HepG2 (cell line): ENCODE results near the gene ARL5A. TPM values are rescaled to one million over a fixed set of nuclear protein-coding genes. Genes with fewer than 3 reads are reported as not detected.

ENCODE experiments used
- ATAC-seq: fragments of 200-7000 bp; cut with Tn5 transposase; 3 replicates; pipeline ENCODE4 v1.9.1; 2020; ENCODE audit warnings: mild to moderate bottlenecking, moderate library complexity
- BruUV-seq: library from RNA; stranded (reverse); fragments of 400-500 nt; replicated peaks from 2 replicates; lab custom pipeline; 2021; lab: Mats Ljungman, UMichigan
- CTCF ChIA-PET: fragments of 300-600 bp; formaldehyde crosslinking; extraction: SDS; loops from one replicate; lab custom pipeline; 2021; ENCODE audit warnings: low total read pairs, inconsistent platforms, low intra/inter-chr PET ratio; lab: Yijun Ruan, JAX
- POLR2A ChIA-PET: fragments of 350-600 bp; sonication (Branson Sonifier 250); formaldehyde crosslinking; loops from one replicate; lab custom pipeline; 2020; ENCODE audit warnings: antibody characterized with exemption, inconsistent platforms; lab: Yijun Ruan, JAX
- DNase-seq: peaks from one replicate; pipeline ENCODE4 v3.0.0-alpha.2; 2015; ENCODE audit warnings: low spot score
- FAIRE-seq: peaks from 3 replicates; lab custom pipeline; 2011; peaks lifted over from hg19 to GRCh38; lab: Jason Lieb, UNC
- H2AFZ ChIP-seq: one replicate; pipeline ENCODE4 v1.6.1; 2011; ENCODE audit warnings: low read length, inconsistent platforms
- H3K27ac ChIP-seq: fragments of 300-600 bp; 3 replicates; pipeline ENCODE4 v1.8.0; 2011; ENCODE audit warnings: mixed run types, mild to moderate bottlenecking, mixed read lengths, low read length, inconsistent platforms; ENCODE audit not compliant: insufficient read depth; ENCODE audit errors: extremely low read length
- H3K27me3 ChIP-seq, 2 experiments: fragments of 200-600 bp in 1 of 2; 2 replicates in 1 of 2; 3 replicates in 1 of 2; pipeline versions ENCODE4 v1.6.0 to v1.8.0; 2011; ENCODE audit warnings: low read length in 2 of 2, mild to moderate bottlenecking in 2 of 2, moderate library complexity in 2 of 2, inconsistent platforms in 1 of 2; ENCODE audit not compliant: insufficient read depth in 2 of 2, control insufficient read depth in 1 of 2
- H3K36me3 ChIP-seq, 2 experiments: fragments of 200-600 bp in 1 of 2; replicated peaks in 1 of 2; 2 replicates in 1 of 2; 3 replicates in 1 of 2; pipeline versions ENCODE4 v1.5.1 to v1.8.0; 2011; ENCODE audit warnings: low read length in 2 of 2, inconsistent platforms in 1 of 2; ENCODE audit not compliant: insufficient read depth in 2 of 2, control insufficient read depth in 1 of 2
- H3K4me1 ChIP-seq: 2 replicates; pipeline ENCODE4 v1.5.1; 2012; ENCODE audit warnings: low read length, inconsistent platforms; ENCODE audit not compliant: insufficient read depth
- H3K4me2 ChIP-seq: 2 replicates; pipeline ENCODE4 v1.6.0; 2011; ENCODE audit warnings: low read depth, low read length, inconsistent platforms
- H3K4me3 ChIP-seq, 3 experiments: fragments of 200-600 bp in 1 of 3; sonication (generic), shearing (Covaris generic) in 1 of 3; replicated peaks in 1 of 3; 2 replicates each; pipeline ENCODE4 v1.5.1; 2011 to 2016; ENCODE audit warnings: low read length in 3 of 3, inconsistent platforms in 2 of 3, low read depth in 2 of 3, mild to moderate bottlenecking in 2 of 3, control low read depth in 1 of 3, mixed read lengths in 1 of 3; ENCODE audit not compliant: insufficient read depth in 1 of 3
- H3K79me2 ChIP-seq: one replicate; pipeline ENCODE4 v1.6.1; 2011; ENCODE audit warnings: low read length, inconsistent platforms; ENCODE audit not compliant: insufficient read depth
- H3K9ac ChIP-seq: 2 replicates; pipeline ENCODE4 v1.6.0; 2011; ENCODE audit warnings: mild to moderate bottlenecking, low read depth, low read length, inconsistent platforms; ENCODE audit not compliant: insufficient read depth
- H3K9me3 ChIP-seq: 2 replicates; pipeline ENCODE4 v1.5.1; 2012; ENCODE audit warnings: mild to moderate bottlenecking, low read length
- H4K20me1 ChIP-seq: 2 replicates; pipeline ENCODE4 v1.6.0; 2011; ENCODE audit warnings: inconsistent platforms, mild to moderate bottlenecking, low read length, moderate library complexity; ENCODE audit not compliant: insufficient read depth
- GFI1 ChIP-seq: sonication (generic); formaldehyde crosslinking; IDR thresholded peaks from 2 replicates; pipeline ENCODE4 v1.5.0; 2020; ENCODE audit warnings: missing genetic modification reagents, mild to moderate bottlenecking, borderline replicate concordance
- IKZF1 ChIP-seq: fragments of 450-650 bp; IDR thresholded peaks from 2 replicates; pipeline ENCODE4 v1.7.1; 2016
- JUN ChIP-seq: sonication (generic); formaldehyde crosslinking; IDR thresholded peaks from 2 replicates; pipeline ENCODE4 v1.4.0; 2020; ENCODE audit warnings: mild to moderate bottlenecking, missing genetic modification reagents
- MLLT10 ChIP-seq: sonication (generic); formaldehyde crosslinking; IDR thresholded peaks from 2 replicates; pipeline ENCODE4 v1.4.0; 2020; ENCODE audit warnings: missing genetic modification reagents
- NFKB2 ChIP-seq: sonication (generic); formaldehyde crosslinking; IDR thresholded peaks from 2 replicates; pipeline ENCODE4 v1.4.0; 2020; ENCODE audit warnings: missing genetic modification reagents, borderline replicate concordance
- PHF8 ChIP-seq: sonication (generic); formaldehyde crosslinking; IDR thresholded peaks from 2 replicates; pipeline ENCODE4 v1.5.0; 2020; ENCODE audit warnings: missing genetic modification reagents
- SP4 ChIP-seq: sonication (generic); formaldehyde crosslinking; IDR thresholded peaks from 2 replicates; pipeline ENCODE4 v1.8.1; 2023; ENCODE audit warnings: mild to moderate bottlenecking, missing genetic modification reagents
- ZFP82 ChIP-seq: sonication (generic); formaldehyde crosslinking; IDR thresholded peaks from 2 replicates; pipeline ENCODE4 v1.5.1; 2020; ENCODE audit warnings: mild to moderate bottlenecking, missing genetic modification reagents, borderline replicate concordance
- ZNF235 ChIP-seq: sonication (generic); formaldehyde crosslinking; IDR thresholded peaks from 2 replicates; pipeline ENCODE4 v1.8.1; 2023; ENCODE audit warnings: mild to moderate bottlenecking, missing genetic modification reagents, borderline replicate concordance
- ZNF652 ChIP-seq: IDR thresholded peaks from 2 replicates; pipeline ENCODE4 v1.6.1; 2016; ENCODE audit warnings: low read depth, borderline replicate concordance
- WGBS: methylation state at CpG from one replicate; pipeline ENCODE4 v1.1.6; 2017; ENCODE audit warnings: low lambda C conversion rate; 5-methylcytosine and 5-hydroxymethylcytosine counted together
- in situ Hi-C: cut with HindIII; loops from 2 replicates; pipeline ENCODE4 v1.10.0; 2017; ENCODE audit warnings: low pct_unique_long_range_greater_than_20kb; ENCODE audit not compliant: extremely low pct_ligation_motif_present
- intact Hi-C: fragments of 100-400 bp; cut with micrococcal nuclease; formaldehyde crosslinking; loops from one replicate; pipeline ENCODE4 v1.10.0; 2022; ENCODE audit not compliant: unreplicated experiment
- polyA plus RNA-seq, 8 experiments: library from polyadenylated mRNA; depleted of rRNA in 3 of 8; stranded (reverse) in 7 of 8; unstranded in 1 of 8; fragments of >200 nt; fragmentation: Illumina TruSeq in 4 of 8; extraction: Trizol in 4 of 8; gene quantifications; 2 replicates each; pipeline versions ENCODE4 v1.2.1 to v1.2.3, GENCODE V29; 2011 to 2016; ENCODE audit warnings: low read depth in 4 of 8, missing spikeins in 1 of 8, mixed read lengths in 1 of 8; ENCODE audit not compliant: insufficient read depth in 1 of 8
- total RNA-seq, 5 experiments: library from RNA; depleted of rRNA; stranded (reverse); fragments of >200 nt; fragmentation: Illumina TruSeq; extraction: Trizol; gene quantifications; 2 replicates each; pipeline ENCODE4 v1.2.3, GENCODE V29; 2016; ENCODE audit warnings: low read depth in 1 of 5
- TF ChIP-seq, protein P1 (sequence below): sonication (generic); formaldehyde crosslinking; IDR thresholded peaks from 2 replicates; pipeline ENCODE4 v1.4.0; 2020; ENCODE audit warnings: low read depth, missing genetic modification reagents
- TF ChIP-seq, protein P2 (sequence below): sonication (generic); formaldehyde crosslinking; IDR thresholded peaks from 2 replicates; pipeline ENCODE4 v1.5.1; 2020; ENCODE audit warnings: missing genetic modification reagents, mild to moderate bottlenecking, borderline replicate concordance
- TF ChIP-seq, protein P3 (sequence below): sonication (generic); formaldehyde crosslinking; conservative IDR thresholded peaks from 2 replicates; pipeline ENCODE4 v1.4.0; 2020; ENCODE audit warnings: missing genetic modification reagents
- TF ChIP-seq, protein P4 (sequence below): sonication (generic); formaldehyde crosslinking; IDR thresholded peaks from 2 replicates; pipeline ENCODE4 v1.5.0; 2020; ENCODE audit warnings: mild to moderate bottlenecking, missing genetic modification reagents, moderate library complexity
- TF ChIP-seq, protein P5 (sequence below): sonication (generic); formaldehyde crosslinking; conservative IDR thresholded peaks from 2 replicates; pipeline ENCODE4 v1.5.0; 2020; ENCODE audit warnings: missing genetic modification reagents

The ARL5A gene
- total and polyA plus RNA-seq, 2 of the 13 experiments (the other 11 are each of a cell fraction or from before 2014, with no cell fraction given): 47.5 to 149 TPM

DNA sequence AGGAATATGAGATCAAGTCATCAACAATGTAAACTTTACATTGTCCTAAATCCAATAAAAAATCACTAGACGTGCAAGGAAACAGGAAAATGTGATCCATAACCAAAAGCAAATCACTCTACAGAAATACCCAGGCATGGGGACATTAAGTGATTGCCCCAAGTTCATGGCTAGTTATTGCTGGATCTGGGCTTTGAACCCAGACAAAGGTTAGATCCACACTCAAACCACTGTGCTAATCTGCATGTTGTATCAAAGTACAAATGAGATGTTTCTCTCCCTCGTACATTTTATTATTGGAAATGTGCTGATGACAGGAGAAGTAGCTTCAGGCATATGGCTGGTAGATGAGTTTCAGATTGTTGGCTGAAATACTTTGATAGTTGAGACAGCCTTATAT lies 2.7 kb upstream of the ARL5A start:
- peaks cover 12% of the 10 kb centered on the region for H4K20me1 ChIP-seq
- DNase-seq (peak; percentile 33), FAIRE-seq (no peak), ATAC-seq (no peak)
- H3K4me3 ChIP-seq: no peak overlapping the region
- no peak overlapping the region for H2AFZ ChIP-seq
- in situ Hi-C loops (no loop called here), intact Hi-C loops (no loop called here)
- no peaks in the 10 kb centered on the region for H3K36me3 ChIP-seq
- POLR2A ChIA-PET: no interaction called here
- CTCF ChIA-PET: no interaction called here
- no peaks in the 10 kb centered on the region; a peak in 1 of 5 replicates for H3K27me3 ChIP-seq
- no peaks in the 10 kb centered on the region for H3K9me3 ChIP-seq
- peaks cover 40% of the 10 kb centered on the region for H3K4me1 ChIP-seq
- no peak overlapping the region for H3K27ac ChIP-seq
- no peak overlapping the region for H3K9ac ChIP-seq
- no TSS peak for BruUV-seq
- H3K4me2 ChIP-seq: no peak overlapping the region
- peaks cover 23% of the 10 kb centered on the region for H3K79me2 ChIP-seq
- WGBS: 56% methylated on average over 2 of the region's 2 CpGs
- TF ChIP-seq, protein P1, sequence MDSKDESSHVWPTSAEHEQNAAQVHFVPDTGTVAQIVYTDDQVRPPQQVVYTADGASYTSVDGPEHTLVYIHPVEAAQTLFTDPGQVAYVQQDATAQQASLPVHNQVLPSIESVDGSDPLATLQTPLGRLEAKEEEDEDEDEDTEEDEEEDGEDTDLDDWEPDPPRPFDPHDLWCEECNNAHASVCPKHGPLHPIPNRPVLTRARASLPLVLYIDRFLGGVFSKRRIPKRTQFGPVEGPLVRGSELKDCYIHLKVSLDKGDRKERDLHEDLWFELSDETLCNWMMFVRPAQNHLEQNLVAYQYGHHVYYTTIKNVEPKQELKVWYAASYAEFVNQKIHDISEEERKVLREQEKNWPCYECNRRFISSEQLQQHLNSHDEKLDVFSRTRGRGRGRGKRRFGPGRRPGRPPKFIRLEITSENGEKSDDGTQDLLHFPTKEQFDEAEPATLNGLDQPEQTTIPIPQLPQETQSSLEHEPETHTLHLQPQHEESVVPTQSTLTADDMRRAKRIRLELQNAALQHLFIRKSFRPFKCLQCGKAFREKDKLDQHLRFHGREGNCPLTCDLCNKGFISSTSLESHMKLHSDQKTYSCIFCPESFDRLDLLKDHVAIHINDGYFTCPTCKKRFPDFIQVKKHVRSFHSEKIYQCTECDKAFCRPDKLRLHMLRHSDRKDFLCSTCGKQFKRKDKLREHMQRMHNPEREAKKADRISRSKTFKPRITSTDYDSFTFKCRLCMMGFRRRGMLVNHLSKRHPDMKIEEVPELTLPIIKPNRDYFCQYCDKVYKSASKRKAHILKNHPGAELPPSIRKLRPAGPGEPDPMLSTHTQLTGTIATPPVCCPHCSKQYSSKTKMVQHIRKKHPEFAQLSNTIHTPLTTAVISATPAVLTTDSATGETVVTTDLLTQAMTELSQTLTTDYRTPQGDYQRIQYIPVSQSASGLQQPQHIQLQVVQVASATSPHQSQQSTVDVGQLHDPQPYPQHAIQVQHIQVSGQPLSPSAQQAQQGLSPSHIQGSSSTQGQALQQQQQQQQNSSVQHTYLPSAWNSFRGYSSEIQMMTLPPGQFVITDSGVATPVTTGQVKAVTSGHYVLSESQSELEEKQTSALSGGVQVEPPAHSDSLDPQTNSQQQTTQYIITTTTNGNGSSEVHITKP: no peak
- TF ChIP-seq, protein P2, sequence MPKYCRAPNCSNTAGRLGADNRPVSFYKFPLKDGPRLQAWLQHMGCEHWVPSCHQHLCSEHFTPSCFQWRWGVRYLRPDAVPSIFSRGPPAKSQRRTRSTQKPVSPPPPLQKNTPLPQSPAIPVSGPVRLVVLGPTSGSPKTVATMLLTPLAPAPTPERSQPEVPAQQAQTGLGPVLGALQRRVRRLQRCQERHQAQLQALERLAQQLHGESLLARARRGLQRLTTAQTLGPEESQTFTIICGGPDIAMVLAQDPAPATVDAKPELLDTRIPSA (CRISPR knock-in tag): no peak
- TF ChIP-seq ZFP82 (CRISPR knock-in tag) (no peak), IKZF1 (no peak), NFKB2 (no peak), SP4 (CRISPR knock-in tag) (no peak), ZNF652 (CRISPR knock-in tag) (no peak), ZNF235 (no peak), MLLT10 (CRISPR knock-in tag) (no peak), JUN (CRISPR knock-in tag) (no peak), GFI1 (CRISPR knock-in tag) (no peak), PHF8 (no peak)
- TF ChIP-seq, protein P3, sequence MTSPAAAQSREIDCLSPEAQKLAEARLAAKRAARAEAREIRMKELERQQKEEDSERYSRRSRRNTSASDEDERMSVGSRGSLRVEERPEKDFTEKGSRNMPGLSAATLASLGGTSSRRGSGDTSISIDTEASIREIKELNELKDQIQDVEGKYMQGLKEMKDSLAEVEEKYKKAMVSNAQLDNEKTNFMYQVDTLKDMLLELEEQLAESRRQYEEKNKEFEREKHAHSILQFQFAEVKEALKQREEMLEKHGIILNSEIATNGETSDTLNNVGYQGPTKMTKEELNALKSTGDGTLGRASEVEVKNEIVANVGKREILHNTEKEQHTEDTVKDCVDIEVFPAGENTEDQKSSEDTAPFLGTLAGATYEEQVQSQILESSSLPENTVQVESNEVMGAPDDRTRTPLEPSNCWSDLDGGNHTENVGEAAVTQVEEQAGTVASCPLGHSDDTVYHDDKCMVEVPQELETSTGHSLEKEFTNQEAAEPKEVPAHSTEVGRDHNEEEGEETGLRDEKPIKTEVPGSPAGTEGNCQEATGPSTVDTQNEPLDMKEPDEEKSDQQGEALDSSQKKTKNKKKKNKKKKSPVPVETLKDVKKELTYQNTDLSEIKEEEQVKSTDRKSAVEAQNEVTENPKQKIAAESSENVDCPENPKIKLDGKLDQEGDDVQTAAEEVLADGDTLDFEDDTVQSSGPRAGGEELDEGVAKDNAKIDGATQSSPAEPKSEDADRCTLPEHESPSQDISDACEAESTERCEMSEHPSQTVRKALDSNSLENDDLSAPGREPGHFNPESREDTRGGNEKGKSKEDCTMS (CRISPR knock-in tag): no peak
- TF ChIP-seq, protein P4, sequence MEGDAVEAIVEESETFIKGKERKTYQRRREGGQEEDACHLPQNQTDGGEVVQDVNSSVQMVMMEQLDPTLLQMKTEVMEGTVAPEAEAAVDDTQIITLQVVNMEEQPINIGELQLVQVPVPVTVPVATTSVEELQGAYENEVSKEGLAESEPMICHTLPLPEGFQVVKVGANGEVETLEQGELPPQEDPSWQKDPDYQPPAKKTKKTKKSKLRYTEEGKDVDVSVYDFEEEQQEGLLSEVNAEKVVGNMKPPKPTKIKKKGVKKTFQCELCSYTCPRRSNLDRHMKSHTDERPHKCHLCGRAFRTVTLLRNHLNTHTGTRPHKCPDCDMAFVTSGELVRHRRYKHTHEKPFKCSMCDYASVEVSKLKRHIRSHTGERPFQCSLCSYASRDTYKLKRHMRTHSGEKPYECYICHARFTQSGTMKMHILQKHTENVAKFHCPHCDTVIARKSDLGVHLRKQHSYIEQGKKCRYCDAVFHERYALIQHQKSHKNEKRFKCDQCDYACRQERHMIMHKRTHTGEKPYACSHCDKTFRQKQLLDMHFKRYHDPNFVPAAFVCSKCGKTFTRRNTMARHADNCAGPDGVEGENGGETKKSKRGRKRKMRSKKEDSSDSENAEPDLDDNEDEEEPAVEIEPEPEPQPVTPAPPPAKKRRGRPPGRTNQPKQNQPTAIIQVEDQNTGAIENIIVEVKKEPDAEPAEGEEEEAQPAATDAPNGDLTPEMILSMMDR (CRISPR knock-in tag): no peak
- TF ChIP-seq, protein P5, sequence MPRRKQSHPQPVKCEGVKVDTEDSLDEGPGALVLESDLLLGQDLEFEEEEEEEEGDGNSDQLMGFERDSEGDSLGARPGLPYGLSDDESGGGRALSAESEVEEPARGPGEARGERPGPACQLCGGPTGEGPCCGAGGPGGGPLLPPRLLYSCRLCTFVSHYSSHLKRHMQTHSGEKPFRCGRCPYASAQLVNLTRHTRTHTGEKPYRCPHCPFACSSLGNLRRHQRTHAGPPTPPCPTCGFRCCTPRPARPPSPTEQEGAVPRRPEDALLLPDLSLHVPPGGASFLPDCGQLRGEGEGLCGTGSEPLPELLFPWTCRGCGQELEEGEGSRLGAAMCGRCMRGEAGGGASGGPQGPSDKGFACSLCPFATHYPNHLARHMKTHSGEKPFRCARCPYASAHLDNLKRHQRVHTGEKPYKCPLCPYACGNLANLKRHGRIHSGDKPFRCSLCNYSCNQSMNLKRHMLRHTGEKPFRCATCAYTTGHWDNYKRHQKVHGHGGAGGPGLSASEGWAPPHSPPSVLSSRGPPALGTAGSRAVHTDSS (CRISPR knock-in tag): no peak
